Gastroesophageal sphincter (tissue), 3 donors: ENCODE measurements around the gene DCAF12L1.

ENCODE experiments used
- CTCF ChIP-seq, 4 experiments: fragments of 200-600 bp in 2 of 4; fragments of 450-650 bp in 2 of 4; sonication (generic) in 1 of 4; IDR thresholded peaks; one replicate each; pipeline ENCODE4 v1.5.1; 2017 to 2019; ENCODE audit warnings: antibody characterized with exemption in 4 of 4, mild to moderate bottlenecking in 2 of 4, moderate library complexity in 2 of 4
- EP300 ChIP-seq: sonication (generic); formaldehyde crosslinking; IDR thresholded peaks from one replicate; pipeline ENCODE4 v1.6.1; 2017; ENCODE audit warnings: antibody characterized with exemption, mild to moderate bottlenecking
- POLR2A ChIP-seq, 2 donors: fragments of 450-650 bp; IDR thresholded peaks; one replicate each; pipeline ENCODE4 v1.6.1; 2017; ENCODE audit warnings: antibody characterized with exemption in 2 of 2, mild to moderate bottlenecking in 2 of 2, moderate library complexity in 1 of 2
- POLR2AphosphoS5 ChIP-seq: sonication (generic); formaldehyde crosslinking; IDR thresholded peaks from one replicate; pipeline ENCODE4 v1.6.1; 2017; ENCODE audit warnings: antibody characterized with exemption

- TF ChIP-seq POLR2AphosphoS5 (no peak), CTCF (IDR thresholded peaks at IDR 0.05) (no peak), EP300 (no peak), POLR2A (IDR thresholded peaks at IDR 0.05) (no peak)
These were observed at the start of gene DCAF12L1 for GRCh38 chrX:126552313-126553022.
